Spleen (tissue), 7 donors: ENCODE results near the gene ZCCHC7.

ENCODE experiments used
- CTCF ChIP-seq, 11 experiments: fragments of 200-600 bp in 7 of 11; fragments of 450-650 bp in 4 of 11; sonication (generic) in 4 of 11; IDR thresholded peaks in 8 of 11; conservative IDR thresholded peaks in 3 of 11; 1 replicate in 7 of 11; 2 replicates in 4 of 11; pipeline versions ENCODE4 v1.4.0 to v1.8.0; 2016 to 2021; ENCODE audit warnings: antibody characterized with exemption in 11 of 11, inconsistent platforms in 4 of 11, mild to moderate bottlenecking in 1 of 11
- POLR2A ChIP-seq, 3 donors: fragments of 450-650 bp; IDR thresholded peaks; one replicate each; pipeline ENCODE4 v1.5.1; 2017; ENCODE audit warnings: antibody characterized with exemption in 3 of 3, mild to moderate bottlenecking in 1 of 3
- POLR2AphosphoS5 ChIP-seq, 3 donors: sonication (generic); formaldehyde crosslinking; IDR thresholded peaks; one replicate each; pipeline ENCODE4 v1.5.1; 2017; ENCODE audit warnings: antibody characterized with exemption in 3 of 3
- donor health status: DM: no; HTN: no; CAD: no; lungs with moderate emphysema.
- donor health status: DM: no; HTN: no; CAD: no.
- donor health status: DM: no; HTN: no; CAD: no.

GRCh38 chr9:37392272-37392671, 271.9 kb downstream of the ZCCHC7 start:
- TF ChIP-seq POLR2A (IDR thresholded peaks at IDR 0.05), result no peak
- no peak for TF ChIP-seq POLR2AphosphoS5 (IDR thresholded peaks at IDR 0.05)
- no peak for TF ChIP-seq CTCF (IDR thresholded peaks at IDR 0.05 in 8 of 11, conservative IDR thresholded peaks at IDR 0.05 in 3 of 11)
